Heart left ventricle (tissue), 13 donors: ENCODE data around the gene DCAKD.

ENCODE experiments used
- CTCF ChIP-seq, 12 donors: fragments of 200-600 bp; sonication (generic) in 4 of 12; IDR thresholded peaks; one replicate each; pipeline versions ENCODE4 v1.5.0 to v1.8.0; 2018 to 2022; ENCODE audit warnings: antibody characterized with exemption in 12 of 12, mild to moderate bottlenecking in 5 of 12
- POLR2A ChIP-seq, 2 donors: fragments of 450-650 bp; IDR thresholded peaks; one replicate each; pipeline ENCODE4 v1.6.1; 2017; ENCODE audit warnings: antibody characterized with exemption in 2 of 2, mild to moderate bottlenecking in 2 of 2, moderate library complexity in 2 of 2
- donor health status: ischemic (EF 13 %, LVEDD 7.1; RV severe dilation, severe dysfunction).
- donor health status: DM: no; HTN: yes; CAD: no.
- donor health status: DM: no; HTN: no; CAD: no.
- donor health status: ischemic (EF 25% LVEDD 6.9; RV normal size, moderate dysfunction).
- donor health status: ischemic (EF 25% LVEDD 5.7; RV mildly dilated, moderate dysfunction).
- donor health status: ischemic (EF 35%, LVEDD 5.7; RV mildly dilated, moderate dysfunction).
- donor health status: nonischemic (EF 11% LVEDD 7.7; RV severe dilation, severe dysfunction).
- donor health status: DM: yes; HTN: yes; CAD: no.
- donor health status: PGD.
- donor health status: ischemic (EF 29% LVEDD 5.4; RV normal size, mild dysfunction).
- donor health status: nonischemic (EF 23%, LVEDD 6.1; RV moderate dilation, normal function).

- TF ChIP-seq CTCF (IDR thresholded peaks at IDR 0.05) (no peak), POLR2A (IDR thresholded peaks at IDR 0.05) (no peak)
These were observed 72.6 kb downstream of the DCAKD start for GRCh38 chr17:44978807-44979206.
